NCI-H128 (cell line): ENCODE data around the gene HOXA13.
A peak's percentile ranks its signal among the peaks of the same experiment; 100 is the strongest.

Experiments used
- DNase-seq: peaks from one replicate; lab custom pipeline; 2025; ENCODE audit not compliant: unreplicated experiment; lab: John Stamatoyannopoulos, UW

HOXA13 gene

GRCh38 chr7:27160546-27161213 is 39.2 kb downstream of the HOXA13 start:
- DNase-seq, result peak; percentile 83

GRCh38 chr7:27160145-27160545 is 39.7 kb downstream of the HOXA13 start:
- no peak for DNase-seq

GRCh38 chr7:27159266-27160144 is 40.4 kb downstream of the HOXA13 start:
- no peak for DNase-seq

GRCh38 chr7:27158436-27159265 is 41.2 kb downstream of the HOXA13 start:
- no peak for DNase-seq

GRCh38 chr7:27157702-27158431 is 42.0 kb downstream of the HOXA13 start:
- DNase-seq, result no peak

- no peak for DNase-seq
Observed at GRCh38 chr7:27156916-27157701, 42.8 kb downstream of the HOXA13 start.

GRCh38 chr7:27156508-27156898 is 43.4 kb downstream of the HOXA13 start, which contains the start of gene HOXA7:
HOXA7 (minus strand) TSS chr7:27156675; CDS start chr7:27156545, 130 bp downstream.
- no peak for DNase-seq

- no peak for DNase-seq
Observed at GRCh38 chr7:27155816-27156507, 43.9 kb downstream of the HOXA13 start.

- DNase-seq, result no peak
Observed at GRCh38 chr7:27154901-27155815, 44.7 kb downstream of the HOXA13 start.

GRCh38 chr7:27154369-27154768 is 45.5 kb downstream of the HOXA13 start:
- no peak for DNase-seq

GRCh38 chr7:27153526-27153925 is 46.4 kb downstream of the HOXA13 start:
- no peak for DNase-seq

- no peak for DNase-seq
Observed at GRCh38 chr7:27152816-27153442, 47.0 kb downstream of the HOXA13 start.

- DNase-seq, result no peak
Observed at GRCh38 chr7:27151931-27152815, 47.7 kb downstream of the HOXA13 start, which contains the start of gene HOXA3. HOXA3 (minus strand) TSS chr7:27152583; CDS start chr7:27110640, 41,943 bp downstream.

GRCh38 chr7:27151341-27151930 is 48.5 kb downstream of the HOXA13 start:
- DNase-seq, result no peak

GRCh38 chr7:27150568-27151340 is 49.1 kb downstream of the HOXA13 start:
- peak; percentile 55 for DNase-seq
